GM12872 (cell line): Measurements from ENCODE around the gene KCNK1.

Experiments
- TF ChIP-seq, protein P1 (sequence below): IDR thresholded peaks from 3 replicates; pipeline ENCODE4 v1.5.1; 2011; ENCODE audit warnings: low read depth, mild to moderate bottlenecking, low read length, moderate library complexity; ENCODE audit not compliant: insufficient read depth

The KCNK1 gene

DNA sequence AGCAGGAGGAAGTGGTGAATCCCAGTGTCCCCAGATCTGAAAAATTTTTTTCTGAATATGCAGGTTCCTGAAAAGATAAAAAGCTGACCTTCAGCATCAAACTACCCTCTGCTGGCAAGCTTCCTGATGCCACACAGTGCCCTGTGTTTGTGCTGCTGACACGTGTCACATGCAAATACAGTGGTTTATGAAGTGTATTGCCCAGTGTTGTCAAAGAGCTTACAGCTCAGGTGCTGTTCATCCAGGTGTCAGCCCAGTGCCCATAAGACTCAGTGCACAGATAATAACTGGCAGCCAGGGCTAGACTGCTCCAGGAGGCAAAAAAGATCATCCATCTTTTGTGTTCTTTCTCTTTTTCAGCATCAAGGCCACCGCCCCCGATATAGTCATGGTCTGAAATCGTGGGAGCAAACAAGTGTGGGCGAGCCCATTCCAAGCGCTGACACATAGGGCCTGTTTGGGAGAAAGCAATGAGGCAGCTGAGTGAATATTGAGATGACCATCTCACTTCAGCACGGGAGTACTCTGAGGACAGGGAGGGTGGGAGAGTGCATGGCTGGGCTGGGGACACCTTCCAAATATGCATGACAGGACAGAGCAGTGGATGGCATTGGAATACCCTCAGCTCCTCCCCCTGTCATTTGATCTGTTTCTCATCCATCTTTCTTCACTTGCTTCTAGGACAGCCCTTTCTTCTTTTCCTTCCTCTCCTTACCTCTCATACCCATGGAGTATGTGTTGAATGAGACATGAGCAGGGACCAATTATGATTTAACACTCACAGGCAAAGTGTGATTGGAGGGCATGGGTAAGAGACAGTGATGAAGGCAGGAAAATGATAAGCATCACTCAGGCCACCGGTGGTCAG lies 6.4 kb upstream of the KCNK1 start:
- TF ChIP-seq, protein P1, sequence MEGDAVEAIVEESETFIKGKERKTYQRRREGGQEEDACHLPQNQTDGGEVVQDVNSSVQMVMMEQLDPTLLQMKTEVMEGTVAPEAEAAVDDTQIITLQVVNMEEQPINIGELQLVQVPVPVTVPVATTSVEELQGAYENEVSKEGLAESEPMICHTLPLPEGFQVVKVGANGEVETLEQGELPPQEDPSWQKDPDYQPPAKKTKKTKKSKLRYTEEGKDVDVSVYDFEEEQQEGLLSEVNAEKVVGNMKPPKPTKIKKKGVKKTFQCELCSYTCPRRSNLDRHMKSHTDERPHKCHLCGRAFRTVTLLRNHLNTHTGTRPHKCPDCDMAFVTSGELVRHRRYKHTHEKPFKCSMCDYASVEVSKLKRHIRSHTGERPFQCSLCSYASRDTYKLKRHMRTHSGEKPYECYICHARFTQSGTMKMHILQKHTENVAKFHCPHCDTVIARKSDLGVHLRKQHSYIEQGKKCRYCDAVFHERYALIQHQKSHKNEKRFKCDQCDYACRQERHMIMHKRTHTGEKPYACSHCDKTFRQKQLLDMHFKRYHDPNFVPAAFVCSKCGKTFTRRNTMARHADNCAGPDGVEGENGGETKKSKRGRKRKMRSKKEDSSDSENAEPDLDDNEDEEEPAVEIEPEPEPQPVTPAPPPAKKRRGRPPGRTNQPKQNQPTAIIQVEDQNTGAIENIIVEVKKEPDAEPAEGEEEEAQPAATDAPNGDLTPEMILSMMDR, result no peak

DNA sequence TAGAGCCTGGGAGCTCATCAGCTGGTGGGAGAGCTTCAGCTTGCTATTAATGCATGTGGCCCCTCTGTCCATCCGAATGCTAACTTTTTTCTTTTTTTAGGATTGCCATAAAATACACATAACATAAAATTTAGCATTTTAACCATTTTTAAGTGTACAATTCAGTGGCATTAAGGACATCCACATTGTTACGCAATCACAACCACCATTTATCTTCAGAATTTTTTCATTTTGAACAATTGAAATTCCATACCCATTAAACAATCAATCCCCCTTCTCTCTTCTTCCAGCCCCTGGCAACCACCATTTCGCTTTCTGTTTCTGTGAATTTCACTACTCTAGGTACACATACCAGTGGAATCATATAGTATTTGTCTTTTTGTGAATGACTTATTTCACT lies 4.9 kb upstream of the KCNK1 start:
- TF ChIP-seq, protein P1, result no peak

DNA sequence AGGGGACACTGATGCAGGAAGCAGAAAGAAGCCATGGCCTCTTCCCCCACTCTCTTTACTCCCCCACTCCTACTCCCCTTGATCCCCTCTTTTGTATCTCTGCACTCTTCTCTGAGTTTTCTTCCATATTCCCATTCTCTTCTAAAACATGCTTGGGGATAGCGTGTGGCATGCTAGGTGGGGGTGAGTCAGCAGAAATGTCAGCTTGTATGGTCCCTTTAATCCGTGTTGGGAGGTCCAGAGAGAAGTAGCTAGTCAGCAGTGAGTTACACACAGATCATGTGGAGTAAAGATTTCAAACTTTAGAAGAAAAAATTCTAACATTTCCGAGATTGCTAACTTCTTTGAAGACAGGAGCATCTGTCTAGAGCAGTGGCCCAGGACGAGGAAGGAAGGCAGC lies 4.0 kb upstream of the KCNK1 start:
- TF ChIP-seq, protein P1, result no peak

DNA sequence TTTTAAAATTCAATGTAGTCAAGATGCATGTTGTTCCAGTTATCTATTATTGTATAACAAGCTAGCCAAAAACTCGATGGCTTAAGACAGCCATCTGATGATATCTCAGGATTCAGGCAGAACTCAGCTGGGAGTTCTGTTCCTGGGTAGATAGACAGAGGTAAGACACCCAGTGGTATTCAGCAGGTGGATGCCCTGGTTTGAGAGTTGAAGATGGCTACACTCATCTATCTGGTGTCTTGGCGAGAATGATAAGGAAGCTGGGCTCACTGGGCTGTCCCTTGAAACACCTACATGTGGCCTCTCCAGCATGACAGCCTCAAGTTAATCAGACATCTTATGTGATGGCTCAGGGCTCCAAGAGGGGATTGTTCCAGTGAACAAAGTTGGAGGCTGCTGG lies 3.3 kb upstream of the KCNK1 start:
- TF ChIP-seq, protein P1, result no peak

DNA sequence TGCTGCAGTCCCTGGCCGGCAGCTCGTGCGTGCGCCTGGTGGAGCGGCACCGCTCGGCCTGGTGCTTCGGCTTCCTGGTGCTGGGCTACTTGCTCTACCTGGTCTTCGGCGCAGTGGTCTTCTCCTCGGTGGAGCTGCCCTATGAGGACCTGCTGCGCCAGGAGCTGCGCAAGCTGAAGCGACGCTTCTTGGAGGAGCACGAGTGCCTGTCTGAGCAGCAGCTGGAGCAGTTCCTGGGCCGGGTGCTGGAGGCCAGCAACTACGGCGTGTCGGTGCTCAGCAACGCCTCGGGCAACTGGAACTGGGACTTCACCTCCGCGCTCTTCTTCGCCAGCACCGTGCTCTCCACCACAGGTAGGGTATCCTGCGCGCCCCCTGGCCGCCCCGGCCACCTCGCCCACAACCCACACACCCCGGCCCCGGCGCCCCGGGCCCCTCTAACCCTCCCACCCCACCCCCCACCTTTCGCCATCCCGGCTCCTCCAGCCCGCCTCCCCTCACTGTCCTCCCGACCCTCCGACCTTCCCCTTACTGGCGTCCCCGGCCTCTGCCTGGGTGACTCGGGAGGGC lies 352 bp downstream of the KCNK1 start:
- TF ChIP-seq, protein P1, result no peak

DNA sequence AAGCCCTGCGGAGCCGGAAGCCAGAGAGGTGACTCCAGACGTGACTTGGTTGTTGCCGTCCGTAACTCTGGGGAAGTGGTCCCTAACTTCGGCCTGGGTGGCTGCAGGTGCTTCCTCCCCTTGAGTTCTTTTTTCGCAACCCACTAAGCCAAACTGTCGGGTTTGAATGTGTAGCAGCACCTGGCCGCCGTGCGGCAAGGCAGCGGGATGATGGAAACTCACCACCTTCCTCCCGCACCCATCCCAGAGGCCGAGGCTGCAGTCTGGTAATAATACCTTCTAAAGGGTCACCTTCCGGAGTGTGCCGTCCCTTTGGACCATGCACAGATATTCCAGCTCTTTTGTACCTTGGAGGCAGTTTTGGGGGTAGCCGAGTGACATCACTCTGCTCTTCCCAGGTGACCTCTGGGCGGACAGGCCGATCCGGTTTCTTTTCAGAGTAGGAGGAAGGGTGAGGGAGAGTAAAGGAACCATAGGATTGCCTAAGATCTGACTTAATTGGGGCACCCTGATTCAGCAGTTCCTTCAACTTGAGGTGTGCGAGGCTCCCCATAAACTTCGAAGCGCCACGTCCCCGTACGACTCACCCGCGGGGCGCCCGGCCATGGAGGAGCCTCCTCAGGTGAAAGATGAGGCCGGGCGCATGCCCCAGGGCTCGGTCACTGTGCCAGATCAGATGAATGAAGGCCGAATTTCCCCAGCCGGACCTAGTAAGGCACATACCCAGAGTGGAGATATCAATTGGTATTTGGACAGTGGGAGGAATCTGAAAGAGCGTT lies 1.0 kb downstream of the KCNK1 start:
- TF ChIP-seq, protein P1, result no peak

DNA sequence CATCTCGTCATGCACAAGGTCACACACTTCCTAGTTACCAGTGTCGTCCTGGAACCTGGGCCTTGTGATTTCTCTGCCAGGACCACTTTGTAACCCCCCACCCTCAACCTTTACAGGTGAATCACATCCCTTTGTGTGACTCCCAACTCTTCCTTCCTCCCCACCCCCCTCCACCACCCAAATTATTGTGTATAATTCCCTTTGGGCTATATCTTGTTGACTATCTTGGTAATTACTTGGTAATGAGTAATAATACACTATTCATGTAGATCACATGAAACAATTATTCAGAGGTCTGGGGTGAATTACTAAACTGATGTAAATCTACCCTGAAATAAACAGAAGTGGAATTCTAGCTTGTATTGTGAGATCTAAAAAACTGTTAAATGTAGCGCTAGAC lies 1.7 kb downstream of the KCNK1 start:
- TF ChIP-seq, protein P1, result no peak
